WERI-Rb-1 (cell line): ENCODE data around the gene NRIP3.
"Not testable (repeated sequence)": the region's sequence is repeated elsewhere in the genome, so short reads cannot be mapped to it uniquely, and the experiment has no call there.

Source experiments
- DNase-seq: peaks from one replicate; pipeline ENCODE4 v3.0.0-alpha.2; 2020
- H3K27ac ChIP-seq: fragments of 250-450 bp; sonication (Bioruptor Pico); 2 replicates; pipeline ENCODE4 v1.5.1; 2020; ENCODE audit warnings: mild to moderate bottlenecking, moderate library complexity
- H3K27me3 ChIP-seq: fragments of 250-450 bp; sonication (Bioruptor Pico); 2 replicates; pipeline ENCODE4 v1.5.1; 2021; ENCODE audit warnings: mild to moderate bottlenecking, low read depth, moderate library complexity; ENCODE audit not compliant: insufficient read depth, severe bottlenecking
- H3K36me3 ChIP-seq: fragments of 250-450 bp; sonication (Bioruptor Pico); 2 replicates; pipeline ENCODE4 v1.5.1; 2020; ENCODE audit warnings: mild to moderate bottlenecking, moderate library complexity
- H3K4me3 ChIP-seq: 2 replicates; pipeline ENCODE4 v1.5.1; 2011; ENCODE audit warnings: low read depth, mild to moderate bottlenecking, control low read depth, low read length
- H3K9me3 ChIP-seq: fragments of 250-450 bp; sonication (Bioruptor Pico); 2 replicates; pipeline ENCODE4 v1.5.1; 2021; ENCODE audit warnings: mild to moderate bottlenecking, moderate library complexity; ENCODE audit not compliant: severe bottlenecking
- CTCF ChIP-seq: IDR thresholded peaks from 2 replicates; pipeline ENCODE4 v1.5.1; 2011; ENCODE audit warnings: low read depth, mild to moderate bottlenecking, control low read depth, inconsistent platforms, low read length

The NRIP3 gene

DNA sequence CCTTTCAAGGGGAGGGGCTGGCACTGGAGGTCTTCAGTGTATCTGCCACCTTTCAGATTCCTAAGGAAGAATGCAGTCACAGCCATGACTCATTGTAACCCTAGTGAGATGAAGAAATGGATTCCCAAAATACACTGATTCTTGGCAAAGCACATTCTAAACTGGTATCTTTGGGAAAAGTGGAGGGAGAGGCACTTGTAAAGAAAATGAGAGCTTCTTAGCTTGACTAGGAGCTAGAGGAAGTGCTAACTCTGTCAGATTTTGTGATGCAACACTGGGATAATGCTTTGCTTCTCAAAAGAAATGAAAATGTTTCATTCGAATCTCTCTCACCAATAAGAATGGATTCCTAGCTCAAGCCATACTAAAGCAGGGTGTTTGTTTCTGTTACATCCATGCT is 14.3 kb downstream of the NRIP3 start:
- Histone ChIP-seq H3K27me3 (no peaks in the 10 kb centered on the region), H3K9me3 (no peaks in the 10 kb centered on the region), H3K36me3 (no peaks in the 10 kb centered on the region), H3K27ac (no peak overlapping the region), H3K4me3 (no peak overlapping the region)
- no peak for TF ChIP-seq CTCF
- no peak for DNase-seq

- Histone ChIP-seq H3K4me3 (no peak overlapping the region), H3K36me3 (no peaks in the 10 kb centered on the region), H3K27ac (no peak overlapping the region), H3K9me3 (no peaks in the 10 kb centered on the region), H3K27me3 (no peaks in the 10 kb centered on the region)
- no peak for TF ChIP-seq CTCF
- no peak for DNase-seq
Measured at GRCh38 chr11:8988329-8989234, 15.2 kb downstream of the NRIP3 start.

GRCh38 chr11:8987446-8987845 is 16.4 kb downstream of the NRIP3 start:
- no peak overlapping the region for H3K4me3 ChIP-seq
- no peaks in the 10 kb centered on the region for H3K36me3 ChIP-seq
- H3K27me3 ChIP-seq = no peaks in the 10 kb centered on the region
- no peak for TF ChIP-seq CTCF
- DNase-seq = no peak
- H3K27ac ChIP-seq = no peak overlapping the region
- H3K9me3 ChIP-seq = no peaks in the 10 kb centered on the region

DNA sequence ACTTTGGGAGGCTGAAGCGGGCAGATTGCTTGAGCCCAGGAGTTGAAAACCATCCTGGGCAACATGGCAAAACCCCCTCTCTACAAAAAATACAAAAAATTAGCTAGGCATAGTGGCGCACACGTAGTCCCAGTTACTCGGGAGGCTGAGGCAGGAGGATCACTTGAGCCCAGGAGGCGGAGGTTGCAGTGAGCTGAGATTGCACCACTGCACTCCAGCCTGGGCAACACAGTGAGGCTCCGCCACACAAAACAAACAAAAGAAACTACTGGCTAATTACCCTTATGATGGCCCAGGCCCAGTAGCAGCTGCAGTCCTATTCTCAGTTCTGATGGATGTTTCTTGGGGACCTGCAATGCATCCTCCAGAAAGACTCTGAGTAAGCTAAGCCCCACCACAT is 17.0 kb downstream of the NRIP3 start:
- DNase-seq, H3K4me3 ChIP-seq, H3K27ac ChIP-seq, H3K36me3 ChIP-seq, H3K27me3 ChIP-seq, H3K9me3 ChIP-seq: not testable (repeated sequence)

DNA sequence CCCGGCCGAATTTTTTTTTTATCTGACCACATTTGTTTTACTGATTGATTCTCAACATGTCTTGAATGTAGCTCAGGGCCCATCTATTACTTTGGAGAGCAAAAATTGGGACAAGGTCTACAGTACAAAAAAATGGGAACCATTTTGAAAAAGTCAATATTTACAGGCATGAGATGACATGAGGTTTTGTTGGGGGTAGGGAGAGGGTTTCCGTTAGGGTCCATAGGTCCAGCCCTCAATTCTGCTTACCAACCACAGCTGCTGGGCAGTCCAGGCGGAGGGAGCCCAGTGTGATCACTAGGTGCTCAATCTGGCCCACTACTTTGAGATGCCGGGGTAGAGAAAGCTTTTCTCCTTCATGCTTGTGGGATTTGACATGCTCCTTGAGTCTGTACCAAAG is 18.3 kb downstream of the NRIP3 start:
- Histone ChIP-seq H3K27ac (no peak overlapping the region), H3K27me3 (no peaks in the 10 kb centered on the region), H3K9me3 (no peaks in the 10 kb centered on the region), H3K36me3 (no peaks in the 10 kb centered on the region), H3K4me3 (no peak overlapping the region)
- DNase-seq = no peak
- no peak for TF ChIP-seq CTCF

DNA sequence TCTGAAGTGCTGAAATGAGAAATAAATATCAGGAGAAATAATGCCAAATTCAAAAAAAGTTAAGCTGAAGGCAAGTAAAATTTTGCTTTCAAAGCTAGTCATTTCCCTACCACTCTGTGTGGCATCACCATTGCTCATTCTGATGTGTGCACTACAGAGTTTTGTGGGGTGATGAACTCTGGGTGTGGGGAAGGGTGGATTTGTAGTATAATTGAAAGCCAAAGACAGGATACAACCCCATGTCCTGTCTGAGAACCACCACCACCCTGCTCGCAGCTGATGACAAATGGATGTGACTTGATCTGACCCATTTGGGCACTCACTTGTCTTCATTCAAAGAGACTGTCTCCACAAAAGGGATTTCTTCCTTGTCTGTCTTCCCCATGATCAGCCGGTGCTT is 20.2 kb downstream of the NRIP3 start:
- Histone ChIP-seq H3K9me3 (no peaks in the 10 kb centered on the region), H3K27ac (no peak overlapping the region), H3K36me3 (no peaks in the 10 kb centered on the region), H3K27me3 (no peaks in the 10 kb centered on the region), H3K4me3 (no peak overlapping the region)
- no peak for TF ChIP-seq CTCF
- no peak for DNase-seq
